Breast epithelium (tissue), 3 donors: ENCODE results near the gene RFX4.

Source experiments
- CTCF ChIP-seq, 3 donors: fragments of 450-650 bp; IDR thresholded peaks; one replicate each; pipeline ENCODE4 v1.5.1; 2016 to 2017; ENCODE audit warnings: antibody characterized with exemption in 3 of 3, mild to moderate bottlenecking in 3 of 3, moderate library complexity in 3 of 3
- POLR2A ChIP-seq: fragments of 450-650 bp; IDR thresholded peaks from one replicate; pipeline ENCODE4 v1.6.1; 2016; ENCODE audit warnings: antibody characterized with exemption, mild to moderate bottlenecking, moderate library complexity

GRCh38 chr12:106769546-106769945 lies 186.7 kb downstream of the RFX4 start:
- TF ChIP-seq CTCF (IDR thresholded peaks at IDR 0.05): no peak
- TF ChIP-seq POLR2A: no peak
